HepG2 (cell line): ENCODE measurements around the gene VEGFA. TPM values are rescaled to one million over a fixed set of nuclear protein-coding genes. Genes with fewer than 3 reads are reported as not detected.

Source experiments
- BHLHE40 ChIP-seq: IDR thresholded peaks from 2 replicates; pipeline ENCODE4 v1.6.1; 2011; ENCODE audit warnings: low read length, improper control_type of control experiment
- ELF4 ChIP-seq: sonication (generic); formaldehyde crosslinking; IDR thresholded peaks from 2 replicates; pipeline ENCODE4 v1.5.0; 2020; ENCODE audit warnings: missing genetic modification reagents, mild to moderate bottlenecking, moderate library complexity, borderline replicate concordance
- ETV5 ChIP-seq: IDR thresholded peaks from 2 replicates; pipeline ENCODE4 v1.6.1; 2018; ENCODE audit warnings: missing biosample characterization, missing genetic modification reagents, inconsistent platforms, borderline replicate concordance
- JDP2 ChIP-seq: sonication (generic); formaldehyde crosslinking; IDR thresholded peaks from 2 replicates; pipeline ENCODE4 v1.8.1; 2022; ENCODE audit warnings: missing genetic modification reagents, borderline replicate concordance
- MYC ChIP-seq: sonication (generic); formaldehyde crosslinking; IDR thresholded peaks from 2 replicates; pipeline ENCODE4 v1.9.0; 2021; ENCODE audit warnings: missing genetic modification reagents, borderline replicate concordance
- MYNN ChIP-seq: sonication (generic); formaldehyde crosslinking; IDR thresholded peaks from 2 replicates; pipeline ENCODE4 v1.4.0; 2020; ENCODE audit warnings: mild to moderate bottlenecking, low read depth, missing genetic modification reagents
- PTBP1 ChIP-seq: fragments of 200-400 bp; formaldehyde crosslinking; IDR thresholded peaks from 2 replicates; pipeline ENCODE4 v1.6.1; 2018; ENCODE audit warnings: low read length, low read depth; ENCODE audit not compliant: poor library complexity, severe bottlenecking
- REXO4 ChIP-seq: sonication (generic); formaldehyde crosslinking; IDR thresholded peaks from 2 replicates; pipeline ENCODE4 v1.8.0; 2022; ENCODE audit warnings: missing genetic modification reagents, mild to moderate bottlenecking, borderline replicate concordance
- RNF2 ChIP-seq: fragments of 450-650 bp; conservative IDR thresholded peaks from 2 replicates; pipeline ENCODE4 v1.6.1; 2016; ENCODE audit warnings: low read depth
- RORA ChIP-seq: sonication (generic); formaldehyde crosslinking; IDR thresholded peaks from 2 replicates; pipeline ENCODE4 v1.5.0; 2020; ENCODE audit warnings: mild to moderate bottlenecking, missing genetic modification reagents, moderate library complexity
- SIN3A ChIP-seq: IDR thresholded peaks from 2 replicates; pipeline ENCODE4 v1.6.1; 2011; ENCODE audit warnings: low read depth, mild to moderate bottlenecking, control low read depth, low read length, borderline replicate concordance
- SIX1 ChIP-seq: sonication (generic); formaldehyde crosslinking; IDR thresholded peaks from 2 replicates; pipeline ENCODE4 v1.4.0; 2020; ENCODE audit warnings: missing genetic modification reagents, borderline replicate concordance
- TAF15 ChIP-seq: fragments of 200-400 bp; formaldehyde crosslinking; IDR thresholded peaks from one replicate; pipeline ENCODE4 v1.6.1; 2018; ENCODE audit warnings: mild to moderate bottlenecking, low read depth, low read length; ENCODE audit not compliant: poor library complexity, severe bottlenecking
- ZNF225 ChIP-seq: sonication (generic); formaldehyde crosslinking; IDR thresholded peaks from 2 replicates; pipeline ENCODE4 v1.4.0; 2020; ENCODE audit warnings: mild to moderate bottlenecking, missing genetic modification reagents
- ZNF264 ChIP-seq: sonication (generic); formaldehyde crosslinking; IDR thresholded peaks from 2 replicates; pipeline ENCODE4 v1.4.0; 2020; ENCODE audit warnings: missing genetic modification reagents
- polyA plus RNA-seq, 8 experiments: library from polyadenylated mRNA; depleted of rRNA in 3 of 8; stranded (reverse) in 7 of 8; unstranded in 1 of 8; fragments of >200 nt; fragmentation: Illumina TruSeq in 4 of 8; extraction: Trizol in 4 of 8; gene quantifications; 2 replicates each; pipeline versions ENCODE4 v1.2.1 to v1.2.3, GENCODE V29; 2011 to 2016; ENCODE audit warnings: low read depth in 4 of 8, missing spikeins in 1 of 8, mixed read lengths in 1 of 8; ENCODE audit not compliant: insufficient read depth in 1 of 8
- total RNA-seq, 5 experiments: library from RNA; depleted of rRNA; stranded (reverse); fragments of >200 nt; fragmentation: Illumina TruSeq; extraction: Trizol; gene quantifications; 2 replicates each; pipeline ENCODE4 v1.2.3, GENCODE V29; 2016; ENCODE audit warnings: low read depth in 1 of 5
- TF ChIP-seq, protein P1 (sequence below): IDR thresholded peaks from 2 replicates; pipeline ENCODE4 v1.6.1; 2016; ENCODE audit warnings: missing genetic modification reagents, missing compliant biosample characterization
- TF ChIP-seq, protein P2 (sequence below): sonication (generic); formaldehyde crosslinking; IDR thresholded peaks from 2 replicates; pipeline ENCODE4 v1.4.0; 2020; ENCODE audit warnings: missing genetic modification reagents
- TF ChIP-seq, protein P3 (sequence below): sonication (generic); formaldehyde crosslinking; conservative IDR thresholded peaks from 2 replicates; pipeline ENCODE4 v1.8.0; 2022; ENCODE audit warnings: mild to moderate bottlenecking, moderate library complexity, missing genetic modification reagents
- TF ChIP-seq, protein P4 (sequence below): sonication (generic); formaldehyde crosslinking; IDR thresholded peaks from 2 replicates; pipeline ENCODE4 v1.5.1; 2020; ENCODE audit warnings: missing genetic modification reagents, mild to moderate bottlenecking, borderline replicate concordance

Gene VEGFA
- total and polyA plus RNA-seq, 2 of the 13 experiments (the other 11 are each of a cell fraction or from before 2014, with no cell fraction given): 68.1 to 629 TPM

DNA sequence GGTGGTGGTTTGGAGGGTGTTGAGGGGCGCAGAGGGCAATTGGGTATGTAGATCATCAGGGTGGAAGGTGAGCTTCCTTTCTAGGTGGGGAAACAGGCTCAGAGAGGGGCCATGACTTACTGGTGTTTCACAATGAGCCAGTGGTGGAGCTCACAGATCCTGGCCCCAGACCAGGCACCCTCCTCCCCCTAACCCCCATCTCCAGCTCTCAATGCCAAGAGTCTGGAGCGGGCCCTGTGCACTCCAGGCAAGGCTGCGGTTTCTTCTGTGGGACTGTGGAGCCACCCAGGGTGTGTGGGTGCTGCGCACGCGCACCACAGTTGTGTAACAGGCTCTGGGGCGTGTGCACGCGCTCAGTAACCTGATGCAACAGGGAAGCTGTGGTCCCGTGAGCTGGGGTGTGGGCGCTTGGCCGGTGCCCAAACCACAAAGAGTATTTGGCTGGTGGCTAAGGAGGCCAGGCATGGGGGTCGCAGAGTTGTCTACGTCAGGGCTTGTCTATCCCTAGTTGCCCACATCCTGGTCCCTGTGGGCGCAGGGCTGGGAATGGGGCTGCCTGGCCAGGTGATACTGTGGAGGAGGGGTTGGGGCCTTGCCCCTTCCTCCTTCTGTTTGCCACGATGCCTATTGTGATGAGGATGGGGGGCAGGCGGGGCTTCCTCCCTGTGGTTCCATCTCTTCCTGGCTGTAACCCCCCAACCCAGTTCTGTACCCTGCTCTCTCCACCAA is 44.9 kb upstream of the VEGFA start (continued):
- TF ChIP-seq JDP2 (CRISPR knock-in tag) (no peak), SIN3A (no peak), REXO4 (CRISPR knock-in tag) (no peak), MYNN (no peak), ETV5 (CRISPR knock-in tag) (peak; percentile 48), MYC (CRISPR knock-in tag) (peak; percentile 84; the same call in 1 of the 2 replicates), ZNF225 (CRISPR knock-in tag) (peak; percentile 95), ELF4 (no peak), PTBP1 (peak; percentile 48), RORA (CRISPR knock-in tag) (no peak), RNF2 (0 out of 2 replicates have a peak, but pooled peaks have one; percentile 40), BHLHE40 (peak; percentile 99), ZNF264 (CRISPR knock-in tag) (no peak), TAF15 (no peak), SIX1 (peak; percentile 86; the same call in 1 of the 2 replicates)
- TF ChIP-seq, protein P1, sequence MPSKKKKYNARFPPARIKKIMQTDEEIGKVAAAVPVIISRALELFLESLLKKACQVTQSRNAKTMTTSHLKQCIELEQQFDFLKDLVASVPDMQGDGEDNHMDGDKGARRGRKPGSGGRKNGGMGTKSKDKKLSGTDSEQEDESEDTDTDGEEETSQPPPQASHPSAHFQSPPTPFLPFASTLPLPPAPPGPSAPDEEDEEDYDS (CRISPR knock-in tag): peak; percentile 55; the same call in 1 of the 2 replicates
- TF ChIP-seq, protein P2, sequence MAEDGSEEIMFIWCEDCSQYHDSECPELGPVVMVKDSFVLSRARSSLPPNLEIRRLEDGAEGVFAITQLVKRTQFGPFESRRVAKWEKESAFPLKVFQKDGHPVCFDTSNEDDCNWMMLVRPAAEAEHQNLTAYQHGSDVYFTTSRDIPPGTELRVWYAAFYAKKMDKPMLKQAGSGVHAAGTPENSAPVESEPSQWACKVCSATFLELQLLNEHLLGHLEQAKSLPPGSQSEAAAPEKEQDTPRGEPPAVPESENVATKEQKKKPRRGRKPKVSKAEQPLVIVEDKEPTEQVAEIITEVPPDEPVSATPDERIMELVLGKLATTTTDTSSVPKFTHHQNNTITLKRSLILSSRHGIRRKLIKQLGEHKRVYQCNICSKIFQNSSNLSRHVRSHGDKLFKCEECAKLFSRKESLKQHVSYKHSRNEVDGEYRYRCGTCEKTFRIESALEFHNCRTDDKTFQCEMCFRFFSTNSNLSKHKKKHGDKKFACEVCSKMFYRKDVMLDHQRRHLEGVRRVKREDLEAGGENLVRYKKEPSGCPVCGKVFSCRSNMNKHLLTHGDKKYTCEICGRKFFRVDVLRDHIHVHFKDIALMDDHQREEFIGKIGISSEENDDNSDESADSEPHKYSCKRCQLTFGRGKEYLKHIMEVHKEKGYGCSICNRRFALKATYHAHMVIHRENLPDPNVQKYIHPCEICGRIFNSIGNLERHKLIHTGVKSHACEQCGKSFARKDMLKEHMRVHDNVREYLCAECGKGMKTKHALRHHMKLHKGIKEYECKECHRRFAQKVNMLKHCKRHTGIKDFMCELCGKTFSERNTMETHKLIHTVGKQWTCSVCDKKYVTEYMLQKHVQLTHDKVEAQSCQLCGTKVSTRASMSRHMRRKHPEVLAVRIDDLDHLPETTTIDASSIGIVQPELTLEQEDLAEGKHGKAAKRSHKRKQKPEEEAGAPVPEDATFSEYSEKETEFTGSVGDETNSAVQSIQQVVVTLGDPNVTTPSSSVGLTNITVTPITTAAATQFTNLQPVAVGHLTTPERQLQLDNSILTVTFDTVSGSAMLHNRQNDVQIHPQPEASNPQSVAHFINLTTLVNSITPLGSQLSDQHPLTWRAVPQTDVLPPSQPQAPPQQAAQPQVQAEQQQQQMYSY (CRISPR knock-in tag): no peak
- TF ChIP-seq, protein P3, sequence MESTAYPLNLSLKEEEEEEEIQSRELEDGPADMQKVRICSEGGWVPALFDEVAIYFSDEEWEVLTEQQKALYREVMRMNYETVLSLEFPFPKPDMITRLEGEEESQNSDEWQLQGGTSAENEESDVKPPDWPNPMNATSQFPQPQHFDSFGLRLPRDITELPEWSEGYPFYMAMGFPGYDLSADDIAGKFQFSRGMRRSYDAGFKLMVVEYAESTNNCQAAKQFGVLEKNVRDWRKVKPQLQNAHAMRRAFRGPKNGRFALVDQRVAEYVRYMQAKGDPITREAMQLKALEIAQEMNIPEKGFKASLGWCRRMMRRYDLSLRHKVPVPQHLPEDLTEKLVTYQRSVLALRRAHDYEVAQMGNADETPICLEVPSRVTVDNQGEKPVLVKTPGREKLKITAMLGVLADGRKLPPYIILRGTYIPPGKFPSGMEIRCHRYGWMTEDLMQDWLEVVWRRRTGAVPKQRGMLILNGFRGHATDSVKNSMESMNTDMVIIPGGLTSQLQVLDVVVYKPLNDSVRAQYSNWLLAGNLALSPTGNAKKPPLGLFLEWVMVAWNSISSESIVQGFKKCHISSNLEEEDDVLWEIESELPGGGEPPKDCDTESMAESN (CRISPR knock-in tag): peak; percentile 88
- TF ChIP-seq, protein P4, sequence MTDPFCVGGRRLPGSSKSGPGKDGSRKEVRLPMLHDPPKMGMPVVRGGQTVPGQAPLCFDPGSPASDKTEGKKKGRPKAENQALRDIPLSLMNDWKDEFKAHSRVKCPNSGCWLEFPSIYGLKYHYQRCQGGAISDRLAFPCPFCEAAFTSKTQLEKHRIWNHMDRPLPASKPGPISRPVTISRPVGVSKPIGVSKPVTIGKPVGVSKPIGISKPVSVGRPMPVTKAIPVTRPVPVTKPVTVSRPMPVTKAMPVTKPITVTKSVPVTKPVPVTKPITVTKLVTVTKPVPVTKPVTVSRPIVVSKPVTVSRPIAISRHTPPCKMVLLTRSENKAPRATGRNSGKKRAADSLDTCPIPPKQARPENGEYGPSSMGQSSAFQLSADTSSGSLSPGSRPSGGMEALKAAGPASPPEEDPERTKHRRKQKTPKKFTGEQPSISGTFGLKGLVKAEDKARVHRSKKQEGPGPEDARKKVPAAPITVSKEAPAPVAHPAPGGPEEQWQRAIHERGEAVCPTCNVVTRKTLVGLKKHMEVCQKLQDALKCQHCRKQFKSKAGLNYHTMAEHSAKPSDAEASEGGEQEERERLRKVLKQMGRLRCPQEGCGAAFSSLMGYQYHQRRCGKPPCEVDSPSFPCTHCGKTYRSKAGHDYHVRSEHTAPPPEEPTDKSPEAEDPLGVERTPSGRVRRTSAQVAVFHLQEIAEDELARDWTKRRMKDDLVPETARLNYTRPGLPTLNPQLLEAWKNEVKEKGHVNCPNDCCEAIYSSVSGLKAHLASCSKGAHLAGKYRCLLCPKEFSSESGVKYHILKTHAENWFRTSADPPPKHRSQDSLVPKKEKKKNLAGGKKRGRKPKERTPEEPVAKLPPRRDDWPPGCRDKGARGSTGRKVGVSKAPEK: no peak
